ENCODE data around the gene CDK4.

CDK4 gene

DNA sequence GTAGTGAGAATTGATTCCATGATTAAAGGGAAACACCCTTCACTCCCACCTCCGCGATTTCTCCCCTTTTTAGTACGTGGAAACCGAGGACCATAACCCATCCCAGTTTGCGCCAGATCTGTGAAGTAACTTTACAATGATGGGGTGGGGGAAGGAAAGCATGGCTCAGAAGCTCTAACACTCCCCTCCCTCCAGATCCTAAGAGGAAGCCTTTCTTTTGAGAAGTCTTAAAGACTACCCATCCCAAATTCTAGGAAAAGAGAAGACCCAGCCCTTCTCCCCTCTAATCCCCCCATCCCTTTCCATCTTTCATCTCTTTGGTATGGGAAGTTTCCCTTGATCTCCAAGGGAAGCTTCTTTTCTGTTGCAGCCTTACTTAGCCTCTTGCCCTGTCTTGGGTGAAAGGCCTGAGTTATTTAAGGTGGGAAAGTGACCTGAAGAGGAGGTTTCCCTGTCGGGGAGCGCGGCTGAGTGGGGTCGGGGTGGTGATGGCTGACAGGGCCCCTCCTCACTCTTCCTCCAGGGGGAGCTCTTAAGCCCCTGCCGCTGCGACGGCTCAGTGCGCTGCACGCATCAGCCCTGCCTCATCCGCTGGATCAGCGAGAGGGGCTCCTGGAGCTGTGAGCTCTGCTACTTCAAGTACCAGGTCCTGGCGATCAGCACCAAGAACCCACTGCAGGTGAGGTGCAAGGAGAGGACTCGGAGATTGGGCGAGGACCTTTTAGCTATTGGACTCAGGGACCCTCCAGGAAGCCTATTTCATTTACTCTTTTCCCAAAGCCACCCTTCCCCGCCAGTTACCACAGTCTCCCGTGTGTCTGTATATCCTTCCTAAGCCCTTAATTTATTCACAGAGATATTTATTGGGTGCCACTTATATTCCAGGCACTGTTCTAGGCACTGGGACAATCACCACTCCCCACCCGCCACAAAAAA lies 4.6 kb upstream of the CDK4 start:
- no peak for DNase-seq (ENCODE audit: low read depth)

DNA sequence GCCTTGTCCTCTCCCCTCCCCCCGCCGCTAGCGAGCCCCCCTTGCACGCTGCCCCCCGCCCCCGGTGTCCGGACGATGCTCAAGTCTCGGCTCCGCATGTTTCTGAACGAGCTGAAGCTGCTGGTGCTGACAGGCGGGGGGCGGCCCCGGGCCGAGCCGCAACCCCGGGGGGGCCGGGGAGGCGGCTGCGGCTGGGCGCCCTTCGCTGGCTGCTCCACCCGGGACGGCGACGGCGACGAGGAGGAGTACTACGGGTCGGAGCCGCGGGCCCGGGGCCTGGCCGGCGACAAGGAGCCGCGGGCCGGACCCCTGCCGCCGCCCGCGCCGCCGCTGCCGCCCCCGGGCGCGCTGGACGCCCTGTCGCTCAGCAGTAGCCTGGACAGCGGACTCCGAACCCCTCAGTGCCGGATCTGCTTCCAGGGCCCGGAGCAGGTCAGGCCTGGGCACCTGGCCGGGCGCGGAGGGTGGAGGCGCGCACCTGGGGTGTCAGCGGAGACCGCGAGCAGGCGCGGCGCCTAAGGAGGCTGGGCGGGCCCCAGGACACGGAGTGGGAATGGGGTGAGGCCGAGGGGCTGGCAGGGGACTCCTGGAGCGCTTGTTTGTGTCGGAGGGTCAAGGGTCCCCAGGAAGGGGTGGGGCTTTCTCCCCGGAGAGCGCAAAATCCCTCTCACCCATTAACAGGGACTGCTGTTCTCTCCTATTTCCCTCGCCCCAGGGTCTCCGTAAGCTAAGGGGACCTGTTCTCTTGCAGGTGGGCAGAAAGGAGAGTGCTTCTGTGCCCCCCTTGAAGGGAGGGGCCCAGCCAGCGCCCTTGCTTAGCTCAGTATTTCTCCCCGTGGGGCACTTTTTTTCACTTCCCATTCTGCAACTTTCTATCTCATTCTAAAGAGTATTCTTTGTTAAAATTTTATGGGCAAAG lies 3.6 kb upstream of the CDK4 start:
- DNase-seq (ENCODE audit: low read depth): no peak

DNA sequence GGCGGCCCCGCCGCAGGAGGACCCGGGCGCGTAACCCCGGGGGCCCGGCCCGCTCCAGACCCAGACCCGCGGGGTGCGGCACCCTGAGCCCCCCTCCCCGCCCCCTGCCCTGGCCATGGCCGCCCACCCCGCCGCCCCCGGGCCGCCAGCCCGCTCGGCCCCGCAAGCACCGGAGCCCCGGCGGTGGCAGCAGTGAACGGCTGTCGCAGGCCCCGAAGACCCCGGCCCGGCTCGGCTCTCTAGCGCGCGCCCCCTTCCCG lies 3.0 kb upstream of the CDK4 start:
- DNase-seq (ENCODE audit: low read depth): no peak

DNA sequence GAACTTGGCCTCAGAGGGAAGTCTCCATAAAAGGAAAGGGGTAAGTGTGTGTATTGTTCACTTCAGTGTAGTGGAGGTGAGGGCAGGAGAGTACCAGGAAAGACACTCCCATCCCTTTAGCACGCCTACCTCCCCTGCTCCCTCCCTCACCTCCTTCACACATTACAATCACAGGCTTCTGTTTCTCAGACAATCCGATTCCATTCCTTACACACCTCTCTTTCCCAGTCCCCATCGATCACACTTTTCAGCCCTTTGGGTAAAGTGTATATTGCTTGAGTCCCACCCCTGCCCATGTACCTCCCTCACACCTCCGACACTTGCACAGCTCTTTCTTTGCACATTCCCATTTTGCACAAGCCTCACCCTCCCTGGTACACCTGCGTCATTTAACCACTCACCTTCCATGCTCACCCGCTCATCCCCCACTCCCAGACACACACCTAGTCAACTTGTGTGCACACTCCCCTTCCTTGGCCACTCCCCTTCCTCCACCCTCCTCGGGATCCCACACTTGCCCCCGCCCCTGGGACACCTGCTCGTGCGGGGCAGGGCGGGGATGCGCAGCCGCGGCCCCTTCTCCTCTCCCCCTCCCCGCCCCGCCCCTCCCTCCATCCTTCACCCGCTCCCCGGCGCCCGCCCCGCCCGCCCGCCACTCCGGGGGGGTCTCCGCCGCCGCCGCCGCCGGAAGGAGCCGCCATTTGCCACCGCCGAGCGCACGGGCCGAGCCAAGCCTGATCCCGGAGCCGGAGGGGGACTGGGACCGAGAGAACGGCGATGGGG lies 2.5 kb upstream of the CDK4 start, which contains the start of gene MARCHF9:
Gene MARCHF9 (plus strand): TSS at position 693 of the 783 bp plus-strand sequence. CDS start 426 bp downstream, outside the sequence.
- DNase-seq (ENCODE audit: low read depth): no peak

DNA sequence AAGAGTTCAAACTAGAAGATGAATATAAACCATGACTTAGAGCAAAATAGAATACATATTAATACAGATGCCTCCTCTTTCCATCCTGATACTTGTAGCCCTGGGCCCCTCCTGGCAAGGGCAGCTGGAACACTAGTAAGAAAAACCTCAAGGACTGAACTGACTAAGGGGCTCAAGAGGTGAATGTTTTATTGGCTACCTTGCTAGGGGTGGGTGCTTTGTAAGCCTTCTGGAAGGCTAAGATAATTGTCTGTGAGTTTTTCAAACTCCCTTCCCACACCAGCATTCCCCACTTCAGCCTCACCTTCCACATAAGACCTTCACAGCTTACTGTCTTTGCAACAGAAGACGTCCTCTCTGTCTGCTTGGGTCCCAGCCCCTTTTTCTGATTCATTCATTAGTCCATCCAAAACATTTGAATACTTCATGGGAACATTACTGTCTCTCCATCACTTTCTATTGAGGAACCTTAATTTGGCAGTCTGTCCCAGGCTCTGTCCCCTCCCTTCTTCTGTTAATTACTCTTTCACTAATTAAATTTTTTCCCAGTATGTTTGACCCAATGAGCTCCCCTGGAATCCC lies 1.7 kb upstream of the CDK4 start:
- DNase-seq (ENCODE audit: low read depth): no peak

DNA sequence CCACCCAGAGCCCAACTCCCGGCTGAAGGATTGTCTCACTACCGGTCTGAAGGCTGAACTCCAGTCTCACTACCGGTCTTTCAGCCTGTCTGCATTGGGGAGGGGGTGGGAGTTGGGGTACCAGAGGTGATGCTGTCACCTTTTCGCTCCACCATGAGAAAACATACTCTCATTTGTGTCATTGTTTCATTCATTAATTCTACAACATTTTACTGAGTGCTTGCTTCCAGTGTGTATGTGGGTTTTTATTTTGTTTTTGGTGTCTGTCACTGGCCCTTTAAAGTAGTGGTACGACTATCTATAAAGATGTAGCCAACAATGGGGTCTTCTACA lies 524 bp upstream of the CDK4 start:
- no peak for DNase-seq (ENCODE audit: low read depth)

DNA sequence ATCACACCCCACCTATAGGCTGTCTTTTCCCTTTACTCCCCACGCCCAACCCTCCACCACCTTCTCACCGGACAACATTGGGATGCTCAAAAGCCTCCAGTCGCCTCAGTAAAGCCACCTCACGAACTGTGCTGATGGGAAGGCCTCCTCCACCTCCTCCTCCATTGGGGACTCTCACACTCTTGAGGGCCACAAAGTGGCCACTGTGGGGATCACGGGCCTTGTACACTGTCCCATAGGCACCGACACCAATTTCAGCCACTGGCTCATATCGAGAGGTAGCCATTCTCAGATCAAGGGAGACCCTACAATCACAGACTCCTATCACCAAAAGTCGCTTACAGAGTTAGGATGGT lies 700 bp downstream of the CDK4 start:
- DNase-seq (ENCODE audit: low read depth): no peak

DNA sequence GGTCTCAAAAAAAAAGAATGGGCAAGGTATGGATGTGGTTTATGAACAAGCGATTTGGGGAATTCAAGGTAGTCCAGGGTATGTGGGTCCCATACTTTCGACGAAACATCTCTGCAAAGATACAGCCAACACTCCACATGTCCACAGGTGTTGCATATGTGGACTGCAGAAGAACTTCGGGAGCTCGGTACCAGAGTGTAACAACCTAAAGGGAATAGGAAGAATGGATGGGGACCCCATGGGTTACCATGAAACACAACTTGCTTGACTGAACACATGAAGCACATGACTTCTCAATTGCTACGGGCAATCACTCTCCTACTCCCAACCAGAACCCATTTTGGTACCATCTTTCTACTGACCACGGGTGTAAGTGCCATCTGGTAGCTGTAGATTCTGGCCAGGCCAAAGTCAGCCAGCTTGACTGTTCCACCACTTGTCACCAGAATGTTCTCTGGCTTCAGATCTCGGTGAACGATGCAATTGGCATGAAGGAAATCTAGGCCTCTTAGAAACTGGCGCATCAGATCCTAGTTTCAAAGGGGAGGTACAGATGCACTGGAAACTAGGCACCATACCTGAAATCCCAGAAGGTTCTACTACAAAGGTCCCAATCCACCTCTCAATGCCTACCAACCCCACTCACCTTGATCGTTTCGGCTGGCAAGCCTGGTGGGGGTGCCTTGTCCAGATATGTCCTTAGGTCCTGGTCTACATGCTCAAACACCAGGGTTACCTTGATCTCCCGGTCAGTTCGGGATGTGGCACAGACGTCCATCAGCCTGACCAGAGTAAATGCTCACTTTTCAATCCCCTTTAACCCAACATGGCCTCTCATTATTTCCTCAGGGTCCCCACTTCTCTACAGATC lies 1.3 kb downstream of the CDK4 start:
- DNase-seq (ENCODE audit: low read depth): no peak

DNA sequence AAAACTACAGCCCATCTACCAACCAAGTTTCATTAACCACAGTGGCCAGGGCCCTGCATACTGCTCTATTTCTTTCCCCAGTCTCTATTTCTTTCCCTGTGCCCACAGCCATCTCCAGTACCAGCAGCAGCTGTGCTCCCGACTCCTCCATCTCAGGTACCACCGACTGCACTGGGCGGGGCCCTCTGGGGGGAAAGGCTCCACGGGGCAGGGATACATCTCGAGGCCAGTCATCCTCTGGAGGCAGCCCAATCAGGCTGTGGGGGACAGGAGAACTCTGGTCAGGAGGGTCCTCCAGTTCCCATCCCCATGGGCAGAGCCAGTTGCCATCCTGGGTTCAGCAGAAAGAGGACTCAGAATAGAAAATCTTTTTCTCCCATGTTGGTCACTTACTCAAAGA lies 3.0 kb downstream of the CDK4 start:
- DNase-seq (ENCODE audit: low read depth): no peak

DNA sequence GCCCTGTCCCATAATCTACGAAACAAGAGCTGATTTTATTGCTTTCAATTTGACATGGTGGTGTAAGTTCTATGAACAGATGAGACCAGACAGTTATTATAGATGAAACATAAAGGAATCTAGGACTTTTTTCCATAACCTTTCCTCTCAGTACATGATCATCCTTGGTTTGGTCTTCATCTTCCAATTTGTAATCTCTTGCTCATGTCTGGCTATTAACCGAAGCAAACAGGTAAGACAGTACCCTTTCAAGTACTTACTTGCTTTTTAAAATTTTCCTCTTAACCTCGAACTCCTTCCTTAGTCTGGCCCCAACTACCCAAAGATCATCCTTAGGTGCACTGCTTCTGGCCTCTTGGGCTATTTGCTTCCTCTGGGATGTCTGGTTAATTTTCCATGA lies 6.1 kb downstream of the CDK4 start:
- DNase-seq (ENCODE audit: low read depth): no peak

DNA sequence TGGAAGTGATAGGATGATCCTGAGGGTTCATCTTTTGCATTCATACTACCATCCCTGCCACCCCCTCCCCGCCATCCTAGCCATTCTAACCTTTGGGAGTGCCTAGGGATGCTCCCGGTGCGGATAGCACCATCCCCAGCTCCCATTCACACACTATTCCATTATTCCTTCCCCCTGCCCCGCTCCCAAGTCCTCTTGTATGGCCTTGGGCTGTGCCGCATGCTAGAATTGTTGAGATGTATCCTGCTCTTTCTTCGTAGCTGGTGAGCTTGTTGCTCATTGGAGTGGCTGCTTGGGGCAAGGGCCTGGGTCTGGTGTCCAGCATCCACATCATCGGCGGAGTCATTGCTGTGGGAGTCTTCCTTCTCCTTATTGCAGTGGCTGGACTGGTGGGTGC lies 6.6 kb downstream of the CDK4 start:
- DNase-seq (ENCODE audit: low read depth): no peak

DNA sequence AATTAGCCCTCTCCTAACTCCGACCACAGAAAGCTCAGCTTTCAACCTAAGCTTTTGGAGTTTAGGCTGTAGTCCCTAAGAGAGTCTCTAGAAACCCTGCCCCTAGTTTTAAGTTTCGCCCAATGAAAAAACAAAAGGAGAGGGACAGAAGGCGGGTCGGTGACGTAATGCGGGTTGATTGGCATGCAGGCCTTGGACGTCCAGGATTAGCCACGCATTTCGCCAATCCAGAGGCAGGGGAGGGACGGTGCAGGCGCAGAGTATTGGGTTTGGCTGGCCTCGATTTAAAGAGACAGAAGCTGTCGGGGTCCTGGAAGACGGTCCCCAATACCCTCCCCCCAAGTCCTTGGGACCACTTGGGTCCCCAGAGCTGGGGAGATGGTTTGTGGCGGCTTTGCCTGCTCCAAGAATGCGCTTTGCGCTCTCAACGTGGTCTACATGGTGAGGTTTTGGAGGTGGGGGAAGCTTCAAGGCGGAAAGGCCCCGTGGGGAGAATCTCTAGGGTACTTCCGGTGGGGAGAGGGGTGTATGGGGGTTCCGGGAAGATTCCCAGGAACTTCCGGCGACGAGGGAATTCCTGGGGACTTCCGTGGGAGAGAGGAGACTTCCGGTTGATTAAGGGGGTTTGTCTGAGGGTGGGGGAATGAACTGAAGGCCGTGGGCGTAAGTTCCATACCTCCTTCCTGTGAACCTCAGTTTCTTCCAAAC lies 7.2 kb downstream of the CDK4 start, which contains the start of gene TSPAN31:
Gene TSPAN31 (plus strand): TSS at position 263 of the 708 bp plus-strand sequence. CDS start 116 bp downstream, at position 379.
- peak; percentile 99 for DNase-seq (ENCODE audit: low read depth)

DNA sequence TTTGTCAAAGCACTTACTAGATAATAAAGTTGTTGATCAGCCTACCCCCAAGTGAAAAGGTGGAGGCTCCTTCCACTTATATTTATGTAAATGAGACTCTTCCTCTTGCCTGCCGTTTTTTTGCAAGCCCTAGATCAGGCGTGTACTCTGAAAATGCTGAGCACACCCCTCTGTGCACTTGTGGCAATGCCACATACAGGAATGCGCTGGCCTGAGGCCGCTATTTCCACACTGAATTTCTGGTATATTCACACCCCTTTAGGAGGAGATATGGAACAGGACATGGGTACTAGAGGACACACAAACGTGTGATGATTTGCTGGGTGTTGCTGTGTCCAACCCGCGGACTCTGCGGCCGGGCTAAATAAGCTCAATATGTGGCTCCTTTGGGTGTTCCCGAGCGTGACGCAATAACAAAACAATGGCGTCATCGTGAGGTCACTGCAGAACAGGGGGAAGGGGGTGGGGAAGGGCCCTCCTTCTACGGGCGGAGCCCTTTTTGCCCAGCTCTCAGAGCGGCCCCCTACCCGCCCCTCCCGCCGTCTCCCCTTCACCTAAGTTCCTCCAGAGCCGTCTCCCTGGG lies 7.8 kb downstream of the CDK4 start:
- DNase-seq (ENCODE audit: low read depth): no peak

DNA sequence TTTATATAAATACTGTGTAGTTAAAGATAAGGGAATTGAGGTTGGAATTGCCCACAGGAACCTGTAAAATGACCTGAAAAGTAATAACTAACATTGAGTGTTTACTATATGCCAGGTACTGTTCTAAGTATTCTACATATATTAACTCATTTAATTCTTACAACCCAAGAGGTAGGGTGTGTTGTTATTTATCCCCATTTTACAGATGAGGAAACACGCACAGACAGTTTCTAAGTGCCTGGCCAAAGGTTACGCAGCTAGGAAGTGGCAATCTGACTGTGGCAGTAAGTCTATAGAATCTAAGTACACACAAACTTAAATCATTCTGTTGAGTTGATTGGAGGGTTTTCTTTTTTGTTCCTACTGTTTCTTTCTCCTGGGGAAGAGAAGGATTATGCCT lies 8.3 kb downstream of the CDK4 start:
- no peak for DNase-seq (ENCODE audit: low read depth)

DNA sequence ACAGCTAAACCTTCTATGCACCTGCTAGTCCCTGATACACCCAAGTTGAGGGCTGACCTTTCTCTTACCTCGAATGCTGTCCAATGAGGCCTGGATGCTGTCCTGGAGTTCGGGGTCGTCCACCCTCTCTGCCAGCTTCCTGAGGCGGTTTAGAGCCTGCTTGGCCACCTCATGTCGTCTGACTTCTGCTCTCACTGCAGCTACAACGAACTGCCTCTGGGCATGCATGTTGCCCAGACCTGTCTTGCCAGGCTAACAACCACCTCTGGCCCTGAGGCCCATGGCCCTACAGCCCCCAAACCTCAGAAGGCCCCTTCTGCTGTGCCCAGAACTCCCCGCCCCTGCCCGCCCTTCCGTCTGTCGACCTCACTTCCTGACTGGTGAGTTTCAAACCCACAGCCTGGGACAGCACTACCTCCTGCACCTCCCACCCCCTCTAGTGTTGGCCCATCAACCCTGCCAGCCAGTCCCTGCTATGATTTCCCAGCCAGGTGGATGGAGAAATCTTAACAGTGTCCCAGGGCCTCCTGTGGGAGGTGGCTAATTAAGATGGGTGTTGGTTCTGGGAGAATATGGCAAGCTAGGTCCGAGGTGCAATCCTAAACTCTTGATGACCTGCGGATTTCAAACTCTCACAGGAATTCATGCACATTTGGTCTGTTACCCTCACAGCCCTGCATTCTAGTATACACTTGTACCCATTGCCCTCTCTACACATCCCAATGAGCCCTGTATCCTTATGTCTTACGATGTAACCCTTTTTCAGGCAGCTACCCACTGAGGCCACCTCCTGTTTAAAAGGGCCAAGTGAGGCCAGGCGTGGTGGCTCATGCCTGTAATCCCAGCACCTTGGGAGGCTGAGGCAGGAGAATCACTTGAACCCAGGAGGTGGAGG lies 10.0 kb downstream of the CDK4 start:
- DNase-seq (ENCODE audit: low read depth): no peak

DNA sequence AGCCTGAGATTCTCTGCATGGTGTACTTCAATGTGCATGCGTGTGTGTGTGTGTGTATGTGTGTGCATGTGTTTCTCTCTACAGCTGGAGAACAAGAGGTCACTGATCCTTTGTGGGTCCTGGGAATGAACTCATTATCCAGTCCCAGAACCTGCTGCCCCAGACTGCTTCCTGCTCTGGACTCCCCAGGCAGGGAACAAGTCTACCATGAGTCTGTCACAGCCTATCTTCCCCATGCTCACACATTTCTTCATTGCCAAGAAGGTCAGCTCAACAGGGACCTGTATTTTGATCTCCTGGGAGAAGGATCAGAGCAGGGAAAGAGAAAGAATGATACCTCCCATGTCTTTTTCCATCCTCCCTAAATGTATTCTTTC lies 10.7 kb downstream of the CDK4 start:
- DNase-seq (ENCODE audit: low read depth): no peak

DNA sequence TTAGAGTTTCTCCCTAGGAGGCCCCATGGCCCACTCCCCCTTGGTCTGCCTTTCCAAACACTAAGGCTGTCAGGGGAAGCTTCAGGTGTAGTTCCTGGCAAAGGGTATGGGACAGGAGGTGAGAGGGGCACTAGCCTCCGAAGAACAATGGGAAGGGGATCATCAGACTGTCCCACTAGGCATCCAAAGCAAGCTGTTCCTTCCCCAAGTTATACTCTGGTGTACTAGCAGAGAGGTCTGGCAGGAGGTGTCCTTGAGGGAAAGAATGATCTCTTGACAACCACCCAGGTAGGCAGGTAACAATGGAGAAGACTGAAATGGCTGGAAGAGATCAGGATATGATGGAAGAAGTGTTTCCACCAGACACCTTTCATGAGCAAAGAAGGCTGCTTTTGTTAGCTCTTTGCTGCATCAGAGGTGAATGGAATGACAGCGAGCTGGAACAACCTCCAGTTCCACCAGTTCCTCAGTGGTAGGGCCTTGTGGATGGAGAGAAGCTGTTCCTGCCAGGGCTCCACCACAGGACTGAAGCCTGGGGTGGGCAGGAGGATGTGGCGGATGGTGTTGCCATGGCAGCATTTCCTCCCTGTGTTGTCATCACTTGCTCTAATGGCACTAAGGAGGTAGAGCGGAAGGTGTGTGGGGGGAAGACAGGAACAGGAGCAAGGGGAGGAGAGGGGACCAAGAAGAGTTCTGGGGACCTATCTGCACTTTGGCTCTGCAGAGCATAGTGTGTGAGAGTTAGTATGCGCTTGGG lies 11.3 kb downstream of the CDK4 start:
- DNase-seq (ENCODE audit: low read depth): no peak

DNA sequence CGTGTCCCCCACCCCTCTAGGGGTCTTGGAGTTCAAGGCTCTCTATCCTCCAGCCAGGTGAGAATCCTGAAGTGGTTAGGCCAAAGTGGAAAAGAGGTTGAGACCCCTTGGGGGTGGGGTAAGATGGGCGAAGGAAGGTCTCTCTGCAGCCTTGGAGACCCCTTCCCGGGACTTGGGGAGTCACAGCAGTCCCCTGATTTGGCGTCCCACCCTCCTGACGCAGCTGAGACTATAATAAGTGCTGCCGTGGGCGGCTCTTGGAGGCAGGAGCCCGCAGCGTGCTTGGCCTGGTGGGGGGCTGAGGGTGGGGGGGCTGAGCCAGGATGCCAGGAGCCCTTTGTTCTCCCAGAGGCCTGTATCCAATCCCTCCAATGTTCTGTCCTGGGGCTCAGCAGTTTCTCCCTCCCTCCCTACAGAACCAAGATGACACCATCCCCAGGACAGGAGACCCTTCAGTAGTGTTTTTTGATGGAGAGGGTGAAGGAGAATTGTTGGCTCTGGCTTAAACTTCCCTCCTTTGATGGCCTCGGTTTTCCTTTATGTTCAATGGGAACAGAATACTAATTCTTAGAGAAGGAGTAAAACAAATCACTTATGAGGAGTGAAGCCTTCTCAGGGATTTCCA lies 12.1 kb downstream of the CDK4 start:
- no peak for DNase-seq (ENCODE audit: low read depth)
